GM12874 (cell line): ENCODE measurements around the gene DICER1.

Experiments used
- TF ChIP-seq, protein P1 (sequence below): IDR thresholded peaks from 2 replicates; pipeline ENCODE4 v1.5.1; 2011; ENCODE audit warnings: low read depth, mild to moderate bottlenecking, control low read depth, low read length, moderate library complexity; ENCODE audit not compliant: insufficient read depth

The DICER1 gene

DNA sequence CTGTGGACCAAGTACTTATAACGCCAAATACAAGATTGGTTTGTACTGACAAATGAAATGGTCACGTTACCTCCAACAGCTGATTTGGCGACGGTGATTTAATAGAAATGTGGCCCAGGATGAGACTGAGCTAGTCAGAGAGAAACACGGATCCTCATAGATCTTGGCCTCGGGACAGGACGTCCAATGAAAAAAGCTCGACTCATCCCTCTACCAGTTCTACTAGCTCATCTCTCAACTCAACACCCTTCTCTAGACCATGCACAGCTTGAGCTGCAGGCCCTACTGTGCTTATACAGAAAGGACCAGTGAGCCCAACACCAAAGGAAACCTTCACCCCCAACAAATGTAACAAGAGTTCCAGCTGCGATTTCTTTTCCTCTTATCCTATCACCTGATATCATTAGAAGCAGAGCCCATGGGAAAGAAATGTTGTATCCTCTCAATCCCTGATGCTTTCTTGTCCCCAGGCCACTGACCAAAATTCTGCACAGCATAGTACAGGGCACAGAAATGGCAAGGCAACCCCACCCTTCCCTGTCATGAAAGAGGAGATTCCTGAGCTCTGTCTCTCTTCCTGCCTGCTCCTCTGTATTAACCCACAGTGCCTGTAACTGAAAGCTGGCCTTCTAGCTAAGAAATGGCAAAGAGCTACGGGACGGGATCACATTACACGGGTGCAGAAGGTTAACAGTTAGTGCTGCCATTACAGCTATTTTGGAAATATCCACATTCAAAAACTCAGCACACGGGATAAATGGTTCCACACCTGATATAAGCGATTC, 39.2 kb downstream of the DICER1 start:
- TF ChIP-seq, protein P1, sequence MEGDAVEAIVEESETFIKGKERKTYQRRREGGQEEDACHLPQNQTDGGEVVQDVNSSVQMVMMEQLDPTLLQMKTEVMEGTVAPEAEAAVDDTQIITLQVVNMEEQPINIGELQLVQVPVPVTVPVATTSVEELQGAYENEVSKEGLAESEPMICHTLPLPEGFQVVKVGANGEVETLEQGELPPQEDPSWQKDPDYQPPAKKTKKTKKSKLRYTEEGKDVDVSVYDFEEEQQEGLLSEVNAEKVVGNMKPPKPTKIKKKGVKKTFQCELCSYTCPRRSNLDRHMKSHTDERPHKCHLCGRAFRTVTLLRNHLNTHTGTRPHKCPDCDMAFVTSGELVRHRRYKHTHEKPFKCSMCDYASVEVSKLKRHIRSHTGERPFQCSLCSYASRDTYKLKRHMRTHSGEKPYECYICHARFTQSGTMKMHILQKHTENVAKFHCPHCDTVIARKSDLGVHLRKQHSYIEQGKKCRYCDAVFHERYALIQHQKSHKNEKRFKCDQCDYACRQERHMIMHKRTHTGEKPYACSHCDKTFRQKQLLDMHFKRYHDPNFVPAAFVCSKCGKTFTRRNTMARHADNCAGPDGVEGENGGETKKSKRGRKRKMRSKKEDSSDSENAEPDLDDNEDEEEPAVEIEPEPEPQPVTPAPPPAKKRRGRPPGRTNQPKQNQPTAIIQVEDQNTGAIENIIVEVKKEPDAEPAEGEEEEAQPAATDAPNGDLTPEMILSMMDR = no peak

DNA sequence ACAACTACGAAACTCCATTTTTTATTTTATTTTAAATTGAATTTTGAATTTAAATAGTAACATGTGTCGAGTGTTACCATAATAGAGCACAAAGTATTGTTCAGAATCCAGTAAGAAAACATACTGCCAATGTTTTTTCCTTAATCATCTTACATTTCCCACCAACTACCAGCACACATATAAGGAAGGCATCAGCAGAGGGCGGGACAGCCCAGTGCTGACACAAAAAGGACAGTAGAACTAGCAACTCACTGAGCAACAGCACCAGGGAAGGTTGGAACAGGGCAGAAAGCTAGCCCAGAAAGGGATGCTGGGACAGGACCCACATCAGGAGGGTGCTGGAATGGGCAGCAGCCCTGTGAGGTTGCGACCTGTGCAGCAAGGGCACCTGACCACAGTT, 43.9 kb downstream of the DICER1 start:
- TF ChIP-seq, protein P1 = no peak

DNA sequence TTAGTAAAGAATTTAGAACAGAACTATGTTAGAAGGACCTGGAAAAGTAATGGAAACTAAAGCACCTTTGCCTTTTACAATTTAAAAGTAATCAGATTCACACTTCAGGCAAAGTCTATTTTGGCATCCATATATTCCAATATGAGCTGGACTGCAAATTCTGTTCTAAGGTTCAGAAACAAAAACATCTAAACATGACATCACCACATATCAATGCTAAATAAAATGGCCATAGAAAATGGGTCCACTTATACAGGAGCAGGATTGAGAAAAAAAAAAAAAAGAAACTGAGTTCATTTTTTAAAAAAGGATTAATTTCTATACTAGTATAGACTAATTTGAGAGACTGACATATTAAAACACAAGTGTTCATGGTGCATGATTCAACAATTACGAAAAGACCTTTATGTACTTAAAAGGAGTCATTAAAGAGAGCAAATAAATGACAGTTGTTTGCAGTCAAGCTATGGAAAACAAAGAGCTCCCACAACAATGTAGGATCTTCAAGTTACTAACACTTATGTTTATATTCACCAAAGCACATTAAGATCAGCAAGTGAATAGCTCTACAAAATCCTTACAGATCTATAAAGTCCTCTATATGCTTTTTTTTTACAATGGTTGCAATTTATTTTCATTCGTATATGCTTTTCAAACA, 45.7 kb downstream of the DICER1 start:
- TF ChIP-seq, protein P1 = no peak

DNA sequence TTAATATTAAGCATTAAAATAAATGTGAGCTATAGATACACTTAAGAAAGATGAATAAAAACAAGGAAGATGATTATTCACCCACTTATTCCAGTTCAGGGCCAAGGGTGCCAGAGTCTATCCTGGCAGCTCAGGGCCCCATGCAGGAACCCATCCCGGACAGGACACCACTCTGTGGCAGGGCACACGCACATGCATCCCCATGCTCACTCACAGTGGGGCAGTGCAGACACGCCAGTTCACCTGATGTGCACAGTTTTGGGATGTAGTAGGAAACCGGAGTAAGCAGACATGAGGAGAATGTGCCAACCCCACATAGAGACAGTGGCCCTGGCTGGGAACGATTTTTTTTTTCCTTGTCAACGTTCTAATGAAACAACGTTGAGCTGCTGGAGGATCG, 47.2 kb downstream of the DICER1 start:
- TF ChIP-seq, protein P1 = no peak

DNA sequence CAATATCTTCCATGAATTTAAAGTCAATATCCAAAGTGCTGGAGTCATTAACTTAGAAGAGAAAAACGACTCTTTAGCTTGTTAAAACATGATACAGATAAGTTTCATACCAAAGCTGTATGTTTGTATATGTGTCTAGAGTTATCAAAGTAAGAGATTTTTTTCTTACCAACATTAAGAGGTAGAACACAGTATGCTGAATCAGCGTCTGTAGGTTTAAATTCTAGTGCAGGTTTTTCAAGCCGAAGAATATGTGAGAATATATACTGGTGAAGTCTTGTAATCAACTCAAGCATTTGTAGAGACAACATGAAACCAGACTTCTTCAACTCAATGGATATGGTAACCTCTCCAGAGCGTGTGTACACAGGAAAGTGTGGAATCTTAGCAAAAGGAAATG, 49.6 kb downstream of the DICER1 start:
- TF ChIP-seq, protein P1 = no peak

DNA sequence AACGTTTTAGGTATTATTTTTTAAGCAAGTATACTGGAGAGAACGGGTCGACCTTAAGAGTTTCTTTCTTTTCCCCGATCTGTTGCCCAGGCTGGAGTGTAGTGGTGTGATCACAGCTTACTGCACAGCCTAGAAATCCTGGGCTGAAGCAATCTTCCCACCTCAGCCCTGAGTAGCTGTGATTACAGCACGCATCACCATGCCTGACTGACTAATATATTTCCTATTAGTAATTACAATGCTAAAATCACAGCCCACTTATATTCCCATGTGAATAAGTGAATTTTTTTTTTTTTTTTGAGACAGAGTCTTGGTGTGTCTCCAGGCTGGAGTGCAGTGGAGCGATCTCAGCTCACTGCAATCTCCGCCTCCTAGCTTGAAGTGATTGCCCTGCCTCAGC, 50.4 kb downstream of the DICER1 start:
- TF ChIP-seq, protein P1 = no peak

DNA sequence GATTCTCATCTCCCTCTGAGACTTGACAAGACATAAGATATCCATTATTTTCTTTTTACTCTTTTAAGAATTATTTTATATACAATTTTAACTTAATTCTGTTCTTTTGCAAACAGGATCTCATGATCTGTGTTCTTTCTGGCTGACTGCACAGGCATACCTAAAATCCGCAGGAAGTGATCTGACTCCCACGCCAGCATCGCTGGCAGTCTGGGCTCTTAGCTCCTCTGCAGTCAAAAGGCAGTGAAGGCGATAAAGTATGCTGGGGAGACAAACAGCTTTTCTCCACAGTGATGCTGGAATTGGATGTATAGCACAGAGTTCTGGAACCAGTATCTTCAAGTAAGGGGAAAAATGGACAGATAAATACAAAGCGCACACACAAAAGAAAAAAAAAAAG, 52.4 kb downstream of the DICER1 start:
- TF ChIP-seq, protein P1 = no peak
